Fibroblast of lung (primary cell): ENCODE measurements around the gene SLC25A25.

Source experiments
- CTCF ChIP-seq, 2 donors: IDR thresholded peaks in 1 of 2; conservative IDR thresholded peaks in 1 of 2; 1 replicate in 1 of 2; 2 replicates in 1 of 2; pipeline ENCODE4 v1.5.1; 2011 to 2012; ENCODE audit warnings: low read length in 2 of 2, control low read depth in 1 of 2, inconsistent platforms in 1 of 2, low read depth in 1 of 2, mild to moderate bottlenecking in 1 of 2
- EZH2 ChIP-seq: IDR thresholded peaks from 2 replicates; pipeline ENCODE4 v1.5.1; 2012; ENCODE audit warnings: low read length, control low read depth, mild to moderate bottlenecking; ENCODE audit errors: missing control alignments

GRCh38 chr9:128056086-128056485 is 11.9 kb upstream of the SLC25A25 start:
- TF ChIP-seq CTCF (conservative IDR thresholded peaks at IDR 0.05 in 1 of 2, IDR thresholded peaks at IDR 0.05 in 1 of 2; ENCODE audit: low read depth in 1 of 2, low read length in 2 of 2) = no peak
- TF ChIP-seq EZH2 = no peak
